ENCODE results near the gene FOLR3.
"Not testable (repeated sequence)": the region's sequence is repeated elsewhere in the genome, so short reads cannot be mapped to it uniquely, and the experiment has no call there.

FOLR3 gene

DNA sequence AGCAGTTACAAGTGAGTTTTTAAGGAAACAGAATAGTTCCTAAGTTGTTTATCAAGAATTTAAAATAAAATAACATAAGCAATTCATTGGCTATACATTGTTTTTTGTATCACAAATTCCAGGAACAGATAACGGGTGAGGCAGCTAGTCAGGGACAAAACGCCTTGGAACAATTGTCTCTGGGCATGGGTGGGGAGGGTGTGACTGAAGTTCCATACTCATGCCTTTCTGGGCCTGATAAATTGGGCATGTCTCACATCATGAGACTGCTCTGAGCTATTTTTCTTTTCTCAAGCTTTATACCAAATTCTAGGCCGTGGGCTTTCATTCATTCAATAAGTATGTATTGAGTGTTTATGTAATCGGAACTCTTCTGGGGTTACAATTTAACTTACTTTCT is 21.6 kb downstream of the FOLR3 start:
- no peak for DNase-seq (ENCODE audit: extremely low read depth, insufficient read length)
- H3K4me3 ChIP-seq (replicated peaks; ENCODE audit: low read depth, low read length): no peak overlapping the region
- no peak for TF ChIP-seq CTCF (IDR thresholded peaks at IDR 0.05; ENCODE audit: insufficient read depth, low read length, poor library complexity, severe bottlenecking)
- H3K36me3 ChIP-seq (ENCODE audit: control insufficient read depth, insufficient read depth, low read length): no peaks in the 10 kb centered on the region
- H3K27me3 ChIP-seq (replicated peaks; ENCODE audit: control insufficient read depth, insufficient read depth, low read length): no peaks in the 10 kb centered on the region

- H3K27me3 ChIP-seq (replicated peaks; ENCODE audit: control insufficient read depth, insufficient read depth, low read length): no peaks in the 10 kb centered on the region
- DNase-seq (ENCODE audit: extremely low read depth, insufficient read length): no peak
- TF ChIP-seq CTCF (IDR thresholded peaks at IDR 0.05; ENCODE audit: insufficient read depth, low read length, poor library complexity, severe bottlenecking): no peak
- H3K36me3 ChIP-seq (ENCODE audit: control insufficient read depth, insufficient read depth, low read length): no peaks in the 10 kb centered on the region
- H3K4me3 ChIP-seq (replicated peaks; ENCODE audit: low read depth, low read length): no peak overlapping the region
These were observed 24.8 kb downstream of the FOLR3 start for GRCh38 chr11:72160319-72160718.

GRCh38 chr11:72162891-72163492 is 27.5 kb downstream of the FOLR3 start:
- Histone ChIP-seq H3K4me3 (replicated peaks; ENCODE audit: low read depth, low read length) (no peak overlapping the region), H3K36me3 (ENCODE audit: control insufficient read depth, insufficient read depth, low read length) (no peaks in the 10 kb centered on the region), H3K27me3 (replicated peaks; ENCODE audit: control insufficient read depth, insufficient read depth, low read length) (no peaks in the 10 kb centered on the region)
- no peak for DNase-seq (ENCODE audit: extremely low read depth, insufficient read length)
- TF ChIP-seq CTCF (IDR thresholded peaks at IDR 0.05; ENCODE audit: insufficient read depth, low read length, poor library complexity, severe bottlenecking): no peak

- not testable (repeated sequence) for H3K27me3 ChIP-seq (replicated peaks; ENCODE audit: control insufficient read depth, insufficient read depth, low read length); DNase-seq (ENCODE audit: extremely low read depth, insufficient read length); H3K36me3 ChIP-seq (ENCODE audit: control insufficient read depth, insufficient read depth, low read length); H3K4me3 ChIP-seq (replicated peaks; ENCODE audit: low read depth, low read length)
These were observed 28.7 kb downstream of the FOLR3 start for GRCh38 chr11:72164187-72164586.

GRCh38 chr11:72169046-72169555 is 33.6 kb downstream of the FOLR3 start:
- DNase-seq (ENCODE audit: extremely low read depth, insufficient read length); H3K36me3 ChIP-seq (ENCODE audit: control insufficient read depth, insufficient read depth, low read length): not testable (repeated sequence)

GRCh38 chr11:72169754-72170153 is 34.2 kb downstream of the FOLR3 start:
- not testable (repeated sequence) for H3K36me3 ChIP-seq (ENCODE audit: control insufficient read depth, insufficient read depth, low read length); H3K27me3 ChIP-seq (replicated peaks; ENCODE audit: control insufficient read depth, insufficient read depth, low read length); DNase-seq (ENCODE audit: extremely low read depth, insufficient read length); H3K4me3 ChIP-seq (replicated peaks; ENCODE audit: low read depth, low read length)

More at GRCh38 chr11:72169046-72169555, 33.6 kb downstream of the FOLR3 start:
- not testable (repeated sequence) for H3K4me3 ChIP-seq (replicated peaks; ENCODE audit: low read depth, low read length); H3K27me3 ChIP-seq (replicated peaks; ENCODE audit: control insufficient read depth, insufficient read depth, low read length)

GRCh38 chr11:72172043-72172442 is 36.5 kb downstream of the FOLR3 start:
- not testable (repeated sequence) for H3K27me3 ChIP-seq (replicated peaks; ENCODE audit: control insufficient read depth, insufficient read depth, low read length); H3K36me3 ChIP-seq (ENCODE audit: control insufficient read depth, insufficient read depth, low read length); H3K4me3 ChIP-seq (replicated peaks; ENCODE audit: low read depth, low read length); DNase-seq (ENCODE audit: extremely low read depth, insufficient read length)

DNA sequence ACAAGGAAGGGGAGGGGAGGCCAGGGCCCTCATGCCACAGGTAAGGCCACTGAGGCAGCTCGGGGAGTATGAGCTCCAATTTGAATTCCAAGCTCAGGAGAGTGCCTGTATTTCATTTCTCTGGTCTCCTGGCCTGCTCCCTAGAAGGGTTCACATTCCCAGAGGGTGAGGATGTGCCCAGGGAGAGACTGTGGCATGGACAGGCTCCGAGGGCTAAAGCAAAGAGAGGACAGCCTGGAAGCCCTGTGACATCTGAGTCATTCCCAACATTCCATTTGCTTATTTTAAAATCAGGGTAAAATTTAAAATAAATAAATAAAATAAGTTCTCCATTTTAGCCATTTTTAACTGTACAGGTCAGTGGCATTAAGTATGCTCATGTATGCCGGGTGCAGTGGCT is 37.8 kb downstream of the FOLR3 start:
- no peaks in the 10 kb centered on the region for H3K36me3 ChIP-seq (ENCODE audit: control insufficient read depth, insufficient read depth, low read length)
- H3K27me3 ChIP-seq (replicated peaks; ENCODE audit: control insufficient read depth, insufficient read depth, low read length): no peaks in the 10 kb centered on the region
- TF ChIP-seq CTCF (IDR thresholded peaks at IDR 0.05; ENCODE audit: insufficient read depth, low read length, poor library complexity, severe bottlenecking): no peak
- H3K4me3 ChIP-seq (replicated peaks; ENCODE audit: low read depth, low read length): no peak overlapping the region
- DNase-seq (ENCODE audit: extremely low read depth, insufficient read length): no peak

All from GM06990 (cell line).